Hematopoietic multipotent progenitor cell (in vitro differentiated cells): ENCODE measurements around the gene OGDH. TPM values are rescaled to one million over a fixed set of nuclear protein-coding genes. Genes with fewer than 3 reads are reported as not detected.
"Not testable (repeated sequence)": the region's sequence is repeated elsewhere in the genome, so short reads cannot be mapped to it uniquely, and the experiment has no call there.

Experiments used
- DNase-seq, 3 donors: peaks; one replicate each; pipeline ENCODE4 v3.0.0-alpha.2; 2011 to 2015; ENCODE audit warnings: low read depth in 2 of 3, low spot score in 2 of 3
- total RNA-seq: library from RNA; depleted of rRNA; stranded (reverse); fragments of >200 nt; gene quantifications from one replicate; pipeline ENCODE4 v1.2.3, GENCODE V29; 2012

The OGDH gene
- total RNA-seq, 1 donor: 97.8 TPM

GRCh38 chr7:44727937-44728262 lies 121.5 kb downstream of the OGDH start:
- DNase-seq: no peak

- DNase-seq: no peak
Measured at GRCh38 chr7:44729949-44730590, 123.6 kb downstream of the OGDH start.

GRCh38 chr7:44732971-44733370 lies 126.5 kb downstream of the OGDH start:
- not testable (repeated sequence) for DNase-seq

DNA sequence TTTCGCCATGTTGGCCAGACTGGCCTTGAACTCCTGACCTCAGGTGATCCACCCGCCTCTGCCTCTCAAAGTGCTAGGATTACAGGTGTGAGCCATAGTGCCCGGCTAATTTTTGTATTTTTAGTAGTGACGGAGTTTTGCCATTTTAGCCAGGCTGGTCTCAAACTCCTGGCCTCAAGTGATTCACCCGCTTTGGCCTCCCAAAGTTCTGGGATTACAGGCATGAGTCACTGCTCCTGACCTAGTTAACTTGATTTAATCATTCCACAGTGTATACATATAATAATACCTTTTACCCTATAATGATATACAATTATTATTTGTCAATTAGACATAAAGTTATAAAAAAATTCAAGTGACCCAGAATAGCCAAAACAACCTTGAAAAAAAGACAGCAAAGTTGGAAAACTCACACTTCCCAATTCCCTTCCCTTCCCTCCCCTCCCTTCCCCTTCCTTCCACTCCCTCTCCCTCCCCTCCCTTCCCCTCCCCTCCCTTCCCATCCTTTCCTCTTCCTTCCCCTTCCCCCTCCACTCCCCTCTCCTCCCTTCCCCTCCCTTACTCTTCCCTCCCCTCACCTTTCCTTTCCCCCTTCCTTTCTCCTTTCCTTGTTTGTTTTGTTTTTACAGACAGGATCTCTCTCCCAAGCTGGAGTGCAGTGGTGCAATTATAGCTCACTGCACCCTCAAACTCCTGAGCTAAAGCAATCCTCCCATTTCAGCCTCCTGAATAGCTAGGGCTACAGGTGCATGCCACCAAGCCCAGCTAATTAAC lies 127.5 kb downstream of the OGDH start:
- DNase-seq: no peak

GRCh38 chr7:44735403-44736165 lies 129.2 kb downstream of the OGDH start:
- peak in 2 of 3 donors; percentile 51 to 56 for DNase-seq

GRCh38 chr7:44736896-44737295 lies 130.5 kb downstream of the OGDH start:
- DNase-seq: no peak

- DNase-seq: no peak
Measured at GRCh38 chr7:44738051-44738723, 131.8 kb downstream of the OGDH start.

DNA sequence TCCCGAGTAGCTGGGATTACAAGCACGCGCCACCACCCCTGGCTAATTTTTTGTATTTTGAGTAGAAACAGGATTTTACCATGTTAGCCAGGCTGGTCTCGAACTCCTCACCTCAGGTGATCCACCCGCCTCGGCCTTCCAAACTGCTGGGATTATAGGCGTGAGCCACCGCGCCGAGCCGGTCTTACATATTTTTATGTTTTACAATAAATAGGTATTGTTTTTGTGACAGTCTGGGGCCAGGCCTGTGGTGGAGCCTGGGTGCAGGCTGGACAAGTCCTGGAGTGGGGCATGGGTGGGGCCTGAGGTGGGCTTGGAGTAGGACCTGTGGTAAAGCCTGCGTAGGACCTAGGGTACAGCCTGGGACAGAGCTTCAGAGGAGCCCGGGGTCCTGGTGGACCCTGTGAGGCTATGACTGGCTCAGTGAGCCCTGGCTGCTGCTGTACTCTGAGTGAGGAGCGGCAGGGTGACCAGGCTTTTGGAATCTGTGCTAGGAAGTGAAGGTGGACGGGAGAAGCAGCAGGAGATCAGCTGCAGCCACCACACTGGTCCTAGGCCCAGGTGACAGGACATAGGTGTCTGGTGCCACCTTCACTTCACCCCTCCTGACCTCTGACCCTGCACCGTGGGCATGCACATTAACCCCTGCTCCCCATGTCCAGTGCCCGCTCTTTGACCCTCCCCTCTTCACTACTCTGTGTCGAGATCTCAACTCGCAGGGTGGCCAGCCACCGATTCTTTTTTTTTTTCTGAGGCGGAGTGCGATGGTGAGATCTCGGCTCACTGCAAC lies 132.6 kb downstream of the OGDH start:
- DNase-seq: no peak

- DNase-seq: no peak
Measured at GRCh38 chr7:44740055-44740454, 133.6 kb downstream of the OGDH start.

DNA sequence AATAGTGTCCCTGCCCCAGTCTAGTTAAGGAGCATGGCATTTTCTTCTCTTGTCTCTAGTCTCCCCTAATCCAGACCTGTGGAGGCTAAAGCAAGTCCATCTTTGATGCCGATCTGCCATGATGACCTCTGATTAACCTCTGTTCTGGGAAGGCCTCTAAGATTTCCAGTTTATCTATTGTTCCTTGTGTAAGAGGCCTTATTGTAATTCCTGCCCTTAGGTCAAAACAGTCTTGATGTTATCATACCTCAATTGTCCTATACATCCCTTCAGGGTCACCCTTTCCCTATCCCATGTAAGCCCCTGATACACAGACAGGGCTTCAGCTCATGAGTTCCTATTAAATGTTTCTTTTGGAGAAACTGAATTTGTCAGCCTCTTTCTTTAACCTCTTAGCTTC lies 137.3 kb downstream of the OGDH start:
- DNase-seq: no peak

DNA sequence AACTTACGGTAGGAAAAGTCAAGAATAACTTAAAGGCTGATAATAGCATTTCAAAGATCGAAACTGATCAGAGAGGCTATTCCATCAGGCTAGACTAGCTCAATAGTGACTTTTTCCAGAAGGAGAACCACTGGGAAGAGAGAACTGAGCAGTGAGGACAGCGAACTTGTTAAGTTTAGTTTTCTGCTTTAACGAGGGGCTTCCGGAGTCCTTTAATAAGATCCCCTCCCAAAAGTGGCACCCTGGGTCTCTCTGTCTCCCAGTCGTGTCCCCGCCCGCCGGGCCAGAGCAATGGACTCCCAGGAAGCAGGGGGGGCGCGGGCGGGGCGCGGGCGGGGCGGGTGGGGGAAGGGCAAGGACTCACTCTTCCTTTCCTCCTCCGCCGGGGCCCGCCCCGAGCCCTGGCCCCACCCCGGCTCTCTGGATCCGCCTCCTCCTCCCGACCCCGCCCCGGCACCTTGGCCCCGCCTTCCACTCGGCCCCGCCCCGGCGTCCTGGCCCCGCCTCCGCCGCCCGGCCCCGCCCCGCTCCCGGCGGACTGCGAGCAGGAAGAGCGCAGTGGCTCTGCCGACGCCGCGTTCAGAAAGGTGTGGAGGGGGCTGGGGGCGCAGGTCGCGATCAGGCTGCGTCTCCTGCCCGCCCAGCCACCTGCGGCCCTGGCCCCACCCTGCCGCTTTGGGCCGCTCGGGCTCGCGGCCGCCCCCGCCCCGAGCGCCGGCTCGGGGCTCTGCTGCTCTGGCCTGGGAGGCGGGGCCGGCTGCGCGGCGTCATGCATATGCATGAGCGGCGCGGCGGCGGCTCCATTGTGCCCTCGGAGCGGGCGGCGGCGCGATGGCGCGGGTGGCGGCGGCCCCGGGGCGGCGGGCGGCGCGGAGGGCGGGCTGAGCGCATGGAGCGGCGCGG lies 141.9 kb downstream of the OGDH start, which contains the start of gene ZMIZ2:
TSS of gene ZMIZ2 (plus strand) at position 803 of the 903 bp plus-strand sequence. CDS start 7,403 bp downstream, outside the sequence.
- peak; percentile 90 to 94 (median 90) for DNase-seq

DNA sequence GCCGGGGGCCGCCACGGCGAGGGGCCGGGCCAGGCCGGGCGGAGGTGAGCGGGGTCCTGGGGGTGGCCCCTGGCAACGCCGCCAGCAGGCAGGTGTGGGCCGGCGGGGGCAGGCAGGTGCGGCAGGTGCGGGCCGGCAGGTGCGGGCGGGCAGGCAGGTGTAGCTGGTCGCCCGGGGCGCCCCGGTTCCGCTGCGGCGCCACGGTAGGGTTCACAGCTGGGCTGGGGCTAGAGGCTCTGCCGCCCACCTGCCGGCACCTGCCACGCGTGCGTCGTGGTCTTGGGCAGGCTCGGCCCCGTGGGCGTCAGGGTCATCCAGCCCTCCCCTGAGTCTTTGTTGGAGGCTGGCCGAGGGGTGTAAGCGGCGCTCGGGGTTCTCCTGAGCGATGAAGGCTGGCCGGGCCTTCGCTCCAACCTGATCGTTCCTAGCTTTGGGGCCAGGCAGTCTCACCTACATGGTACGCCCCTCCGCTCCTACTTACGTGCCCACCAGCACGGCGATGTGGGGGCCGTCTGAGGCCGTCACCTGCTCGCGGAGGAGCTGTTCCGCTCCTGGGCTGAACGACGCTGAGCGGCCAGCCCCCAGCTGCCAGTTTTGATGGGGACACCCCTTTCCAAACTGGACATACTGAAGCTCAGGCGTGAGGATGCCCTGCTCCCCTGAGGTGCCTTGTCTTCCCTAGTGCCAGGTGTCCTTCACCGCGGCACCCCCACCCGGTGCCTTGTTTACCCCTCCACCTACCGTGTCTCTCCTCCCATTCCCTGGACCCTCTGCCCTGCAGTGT lies 142.7 kb downstream of the OGDH start:
- DNase-seq: peak in 1 of 3 donors; percentile 14

GRCh38 chr7:44749992-44750391 lies 143.6 kb downstream of the OGDH start:
- no peak for DNase-seq

- DNase-seq: no peak
Measured at GRCh38 chr7:44750424-44750823, 144.0 kb downstream of the OGDH start.

GRCh38 chr7:44750921-44751571 lies 144.6 kb downstream of the OGDH start:
- DNase-seq: peak in 2 of 3 donors; percentile 31 to 69

GRCh38 chr7:44752822-44753221 lies 146.4 kb downstream of the OGDH start:
- DNase-seq: no peak

- DNase-seq: no peak
Measured at GRCh38 chr7:44754802-44755697, 148.6 kb downstream of the OGDH start.
